GM12878 (cell line): ENCODE measurements around the gene ATP2A3. TPM values are rescaled to one million over a fixed set of nuclear protein-coding genes. Genes with fewer than 3 reads are reported as not detected.

ENCODE experiments used
- ATAC-seq: fragments of 200-7000 bp; cut with Tn5 transposase; 3 replicates; pipeline ENCODE4 v1.9.1; 2020; ENCODE audit warnings: mild to moderate bottlenecking, moderate library complexity
- BruUV-seq: library from RNA; stranded (reverse); fragments of 400-500 nt; replicated peaks from 2 replicates; lab custom pipeline; 2021; lab: Mats Ljungman, UMichigan
- CTCF ChIA-PET: fragments of 300-600 bp; sonication (Branson Sonifier 250); formaldehyde crosslinking; extraction: SDS; loops from one replicate; lab custom pipeline; 2021; ENCODE audit warnings: inconsistent platforms; lab: Yijun Ruan, JAX
- POLR2A ChIA-PET: fragments of 350-600 bp; formaldehyde crosslinking; extraction: SDS; loops from one replicate; lab custom pipeline; 2021; ENCODE audit warnings: inconsistent platforms; lab: Charles Lee
- RAD21 ChIA-PET: fragments of 300-600 bp; sonication (Branson Sonifier 250); formaldehyde crosslinking; loops from one replicate; lab custom pipeline; 2023; ENCODE audit warnings: antibody characterized with exemption; ENCODE audit not compliant: unreplicated experiment; lab: Charles Lee
- SMC1A ChIA-PET: fragments of 300-600 bp; sonication (Branson Sonifier 250); formaldehyde crosslinking; loops from one replicate; lab custom pipeline; 2023; ENCODE audit not compliant: unreplicated experiment, uncharacterized antibody; lab: Charles Lee
- DNase-seq: peaks from one replicate; pipeline ENCODE4 v3.0.0-alpha.2; 2011; ENCODE audit warnings: low read depth, low spot score
- FAIRE-seq: peaks from 3 replicates; lab custom pipeline; 2011; peaks lifted over from hg19 to GRCh38; lab: Jason Lieb, UNC
- H2AFZ ChIP-seq: 2 replicates; pipeline ENCODE4 v1.6.0; 2011; ENCODE audit warnings: low read depth, low read length, control low read depth; ENCODE audit not compliant: control insufficient read depth
- H3K27ac ChIP-seq: 2 replicates; pipeline ENCODE4 v1.5.1; 2011; ENCODE audit warnings: control low read depth; ENCODE audit not compliant: control insufficient read depth, insufficient read depth
- H3K27me3 ChIP-seq, 2 experiments: replicated peaks in 1 of 2; 2 replicates each; pipeline versions ENCODE4 v1.6.0 to v1.6.1; 2011; ENCODE audit warnings: low read length in 1 of 2; ENCODE audit not compliant: control insufficient read depth in 2 of 2, insufficient read depth in 2 of 2
- H3K36me3 ChIP-seq, 2 experiments: 2 replicates each; pipeline ENCODE4 v1.5.1; 2011; ENCODE audit warnings: low read length in 1 of 2; ENCODE audit not compliant: control insufficient read depth in 2 of 2, insufficient read depth in 2 of 2
- H3K4me1 ChIP-seq: 2 replicates; pipeline ENCODE4 v1.6.1; 2011; ENCODE audit warnings: mild to moderate bottlenecking, low read length, moderate library complexity, mixed read lengths; ENCODE audit not compliant: control insufficient read depth, insufficient read depth
- H3K4me2 ChIP-seq: 2 replicates; pipeline ENCODE4 v1.6.0; 2011; ENCODE audit warnings: control low read depth; ENCODE audit not compliant: control insufficient read depth, insufficient read depth
- H3K4me3 ChIP-seq: fragments of 200-600 bp; sonication (generic); 2 replicates; pipeline ENCODE4 v1.5.1; 2016
- H3K79me2 ChIP-seq: 2 replicates; pipeline ENCODE4 v1.6.0; 2011; ENCODE audit warnings: low read length; ENCODE audit not compliant: control insufficient read depth, insufficient read depth
- H3K9ac ChIP-seq: 2 replicates; pipeline ENCODE4 v1.8.0; 2011; ENCODE audit warnings: low read length, control low read depth, mixed read lengths; ENCODE audit not compliant: control insufficient read depth, insufficient read depth
- H3K9me3 ChIP-seq: replicated peaks from 3 replicates; pipeline ENCODE4 v1.5.1; 2011; ENCODE audit warnings: mild to moderate bottlenecking, low read length; ENCODE audit not compliant: control insufficient read depth, insufficient read depth
- H4K20me1 ChIP-seq: 2 replicates; pipeline ENCODE4 v1.6.0; 2011; ENCODE audit not compliant: control insufficient read depth, insufficient read depth
- BHLHE40 ChIP-seq, 2 experiments: fragments of 450-650 bp in 1 of 2; IDR thresholded peaks; 2 replicates each; pipeline ENCODE4 v1.6.1; 2011 to 2017; ENCODE audit warnings: low read depth in 2 of 2, borderline replicate concordance in 1 of 2, improper control_type of control experiment in 1 of 2, low read length in 1 of 2, mild to moderate bottlenecking in 1 of 2
- NFXL1 ChIP-seq: fragments of 450-650 bp; IDR thresholded peaks from 2 replicates; pipeline ENCODE4 v1.6.1; 2017; ENCODE audit warnings: antibody characterized with exemption, mild to moderate bottlenecking, borderline replicate concordance
- PAX5 ChIP-seq: IDR thresholded peaks from 2 replicates; pipeline ENCODE4 v1.6.1; 2011; ENCODE audit warnings: low read depth, low read length, borderline replicate concordance
- WGBS: methylation state at CpG from one replicate; pipeline ENCODE4 v1.1.6; 2016; ENCODE audit warnings: low lambda C conversion rate; ENCODE audit not compliant: insufficient replicate concordance, insufficient coverage; ENCODE audit errors: missing lambda C conversion rate; 5-methylcytosine and 5-hydroxymethylcytosine counted together
- in situ Hi-C: fragments of 300-500 bp; cut with MboI; formaldehyde crosslinking; loops from 9 replicates; pipeline ENCODE4 v1.14.3; 2018; ENCODE audit warnings: mixed read lengths
- intact Hi-C: fragments of 100-400 bp; cut with micrococcal nuclease; formaldehyde crosslinking; loops from one replicate; pipeline ENCODE4 v1.14.2; 2022; ENCODE audit not compliant: unreplicated experiment
- polyA plus RNA-seq, 11 experiments: library from polyadenylated mRNA; depleted of rRNA in 4 of 11; unstranded in 6 of 11; stranded (reverse) in 5 of 11; fragments of >200 nt; fragmentation: Nextera tagmentation in 4 of 11; fragmentation: Illumina TruSeq in 1 of 11; extraction: Ambion mirVana in 4 of 11; extraction: Trizol in 1 of 11; gene quantifications; 1 replicate in 1 of 11; 2 replicates in 10 of 11; pipeline versions ENCODE4 v1.2.1 to v1.2.3, GENCODE V29; 2011 to 2016; ENCODE audit warnings: inconsistent platforms in 2 of 11, missing spikeins in 2 of 11, low read depth in 1 of 11
- total RNA-seq, 4 experiments: library from RNA; depleted of rRNA in 3 of 4; stranded (reverse); fragments of >200 nt in 3 of 4; fragmentation: Illumina TruSeq in 1 of 4; extraction: Trizol in 1 of 4; gene quantifications; 2 replicates each; pipeline versions ENCODE4 v1.2.1 to v1.2.3, GENCODE V29; 2013 to 2021
- TF ChIP-seq, protein P1 (sequence below): fragments of 450-650 bp; formaldehyde crosslinking; IDR thresholded peaks from 2 replicates; pipeline ENCODE4 v1.5.0; 2022; ENCODE audit warnings: mild to moderate bottlenecking, missing genetic modification characterization
- TF ChIP-seq, protein P2 (sequence below): fragments of 450-650 bp; IDR thresholded peaks from 2 replicates; pipeline ENCODE4 v1.6.1; 2017; ENCODE audit warnings: mild to moderate bottlenecking, moderate library complexity

Gene ATP2A3
- total and polyA plus RNA-seq, 10 of the 15 experiments (the other 5 are each of a cell fraction or from before 2014, with no cell fraction given) = 1.0 to 99.2 (median 37.9) TPM

DNA sequence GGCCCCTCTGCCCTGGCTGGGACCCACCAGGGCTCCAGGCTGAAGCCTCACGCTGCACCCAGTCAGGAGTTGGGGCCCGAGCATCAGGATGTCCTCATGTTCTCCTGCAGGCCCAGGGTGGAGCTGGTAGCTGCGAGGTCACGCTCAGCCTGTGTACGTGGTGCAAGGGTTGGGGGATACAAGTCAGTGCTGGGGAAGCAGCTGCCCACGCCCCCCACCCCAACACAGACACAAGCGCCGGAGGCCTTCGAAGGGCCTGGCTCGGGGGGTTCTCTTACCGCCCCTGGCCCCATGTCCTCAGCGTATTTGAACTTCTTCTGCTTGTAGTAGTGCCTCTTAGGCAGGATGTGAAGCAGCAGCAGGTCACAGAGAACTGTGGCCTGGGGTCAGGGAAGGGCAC lies 66.5 kb downstream of the ATP2A3 start:
- no peak for TF ChIP-seq NFXL1
- TF ChIP-seq, protein P1, sequence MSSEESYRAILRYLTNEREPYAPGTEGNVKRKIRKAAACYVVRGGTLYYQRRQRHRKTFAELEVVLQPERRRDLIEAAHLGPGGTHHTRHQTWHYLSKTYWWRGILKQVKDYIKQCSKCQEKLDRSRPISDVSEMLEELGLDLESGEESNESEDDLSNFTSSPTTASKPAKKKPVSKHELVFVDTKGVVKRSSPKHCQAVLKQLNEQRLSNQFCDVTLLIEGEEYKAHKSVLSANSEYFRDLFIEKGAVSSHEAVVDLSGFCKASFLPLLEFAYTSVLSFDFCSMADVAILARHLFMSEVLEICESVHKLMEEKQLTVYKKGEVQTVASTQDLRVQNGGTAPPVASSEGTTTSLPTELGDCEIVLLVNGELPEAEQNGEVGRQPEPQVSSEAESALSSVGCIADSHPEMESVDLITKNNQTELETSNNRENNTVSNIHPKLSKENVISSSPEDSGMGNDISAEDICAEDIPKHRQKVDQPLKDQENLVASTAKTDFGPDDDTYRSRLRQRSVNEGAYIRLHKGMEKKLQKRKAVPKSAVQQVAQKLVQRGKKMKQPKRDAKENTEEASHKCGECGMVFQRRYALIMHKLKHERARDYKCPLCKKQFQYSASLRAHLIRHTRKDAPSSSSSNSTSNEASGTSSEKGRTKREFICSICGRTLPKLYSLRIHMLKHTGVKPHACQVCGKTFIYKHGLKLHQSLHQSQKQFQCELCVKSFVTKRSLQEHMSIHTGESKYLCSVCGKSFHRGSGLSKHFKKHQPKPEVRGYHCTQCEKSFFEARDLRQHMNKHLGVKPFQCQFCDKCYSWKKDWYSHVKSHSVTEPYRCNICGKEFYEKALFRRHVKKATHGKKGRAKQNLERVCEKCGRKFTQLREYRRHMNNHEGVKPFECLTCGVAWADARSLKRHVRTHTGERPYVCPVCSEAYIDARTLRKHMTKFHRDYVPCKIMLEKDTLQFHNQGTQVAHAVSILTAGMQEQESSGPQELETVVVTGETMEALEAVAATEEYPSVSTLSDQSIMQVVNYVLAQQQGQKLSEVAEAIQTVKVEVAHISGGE (CRISPR knock-in tag) = no peak
- Histone ChIP-seq H4K20me1 (no peaks in the 10 kb centered on the region), H3K4me3 (no peak overlapping the region), H3K4me2 (no peak overlapping the region), H3K36me3 (no peaks in the 10 kb centered on the region), H3K27me3 (no peaks in the 10 kb centered on the region), H3K79me2 (no peaks in the 10 kb centered on the region), H3K9me3 (no peaks in the 10 kb centered on the region), H3K9ac (no peak overlapping the region), H3K27ac (no peak overlapping the region), H2AFZ (no peak overlapping the region), H3K4me1 (peaks cover 3% of the 10 kb centered on the region; the same call in 1 of the 2 replicates)
- POLR2A ChIA-PET = no interaction called here
- no TSS peak for BruUV-seq
- in situ Hi-C loops = no loop called here
- SMC1A ChIA-PET = no interaction called here
- DNase-seq = no peak
- RAD21 ChIA-PET = interaction anchor here (1.0 kb wide), 1 partner anchor 16 kb away, joined by 3 read pairs; no protein-coding TSS in a partner anchor
- WGBS = 70% methylated on average over 12 of the region's 12 CpGs
- intact Hi-C loops = no loop called here
- no peak for ATAC-seq
- no peak for FAIRE-seq
- CTCF ChIA-PET = interaction anchor here (1.4 to 1.5 kb wide), 2 partner anchors 16 to 53 kb away, joined by 5 read pairs; partner anchors contain the start of gene NCBP3

DNA sequence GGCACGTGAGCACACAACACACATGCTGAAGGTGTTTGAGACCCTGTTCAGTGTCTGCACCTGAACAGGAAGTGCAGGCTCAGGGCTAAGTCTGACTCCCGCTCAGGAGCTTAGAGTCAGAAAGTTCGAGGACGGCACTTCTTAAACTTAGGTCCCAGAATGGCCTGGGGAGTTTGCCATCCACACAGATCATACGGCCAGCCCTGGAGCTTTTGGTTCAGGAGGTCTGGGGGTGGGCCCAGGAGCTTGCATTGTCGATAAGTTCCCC lies 67.3 kb downstream of the ATP2A3 start:
- WGBS = 50% methylated on average over 6 of the region's 6 CpGs
- H3K27ac ChIP-seq = no peak overlapping the region
- intact Hi-C loops = no loop called here
- no peaks in the 10 kb centered on the region for H3K36me3 ChIP-seq
- FAIRE-seq (no peak), ATAC-seq (no peak)
- H3K9me3 ChIP-seq = no peaks in the 10 kb centered on the region
- no peaks in the 10 kb centered on the region for H3K79me2 ChIP-seq
- H3K4me2 ChIP-seq = no peak overlapping the region
- ChIA-PET RAD21 (interaction anchor here (0.6 to 1.0 kb wide), 2 partner anchors 17 to 185 kb away, joined by 3 to 5 read pairs; no protein-coding TSS in a partner anchor), CTCF (interaction anchor here (0.9 to 1.5 kb wide), 3 partner anchors 17 to 138 kb away, joined by 3 to 5 read pairs (median 5); partner anchors contain the start of gene NCBP3), SMC1A (no interaction called here)
- no peaks in the 10 kb centered on the region for H3K27me3 ChIP-seq
- in situ Hi-C loops = no loop called here
- no peak overlapping the region for H3K4me3 ChIP-seq
- TF ChIP-seq, protein P2, sequence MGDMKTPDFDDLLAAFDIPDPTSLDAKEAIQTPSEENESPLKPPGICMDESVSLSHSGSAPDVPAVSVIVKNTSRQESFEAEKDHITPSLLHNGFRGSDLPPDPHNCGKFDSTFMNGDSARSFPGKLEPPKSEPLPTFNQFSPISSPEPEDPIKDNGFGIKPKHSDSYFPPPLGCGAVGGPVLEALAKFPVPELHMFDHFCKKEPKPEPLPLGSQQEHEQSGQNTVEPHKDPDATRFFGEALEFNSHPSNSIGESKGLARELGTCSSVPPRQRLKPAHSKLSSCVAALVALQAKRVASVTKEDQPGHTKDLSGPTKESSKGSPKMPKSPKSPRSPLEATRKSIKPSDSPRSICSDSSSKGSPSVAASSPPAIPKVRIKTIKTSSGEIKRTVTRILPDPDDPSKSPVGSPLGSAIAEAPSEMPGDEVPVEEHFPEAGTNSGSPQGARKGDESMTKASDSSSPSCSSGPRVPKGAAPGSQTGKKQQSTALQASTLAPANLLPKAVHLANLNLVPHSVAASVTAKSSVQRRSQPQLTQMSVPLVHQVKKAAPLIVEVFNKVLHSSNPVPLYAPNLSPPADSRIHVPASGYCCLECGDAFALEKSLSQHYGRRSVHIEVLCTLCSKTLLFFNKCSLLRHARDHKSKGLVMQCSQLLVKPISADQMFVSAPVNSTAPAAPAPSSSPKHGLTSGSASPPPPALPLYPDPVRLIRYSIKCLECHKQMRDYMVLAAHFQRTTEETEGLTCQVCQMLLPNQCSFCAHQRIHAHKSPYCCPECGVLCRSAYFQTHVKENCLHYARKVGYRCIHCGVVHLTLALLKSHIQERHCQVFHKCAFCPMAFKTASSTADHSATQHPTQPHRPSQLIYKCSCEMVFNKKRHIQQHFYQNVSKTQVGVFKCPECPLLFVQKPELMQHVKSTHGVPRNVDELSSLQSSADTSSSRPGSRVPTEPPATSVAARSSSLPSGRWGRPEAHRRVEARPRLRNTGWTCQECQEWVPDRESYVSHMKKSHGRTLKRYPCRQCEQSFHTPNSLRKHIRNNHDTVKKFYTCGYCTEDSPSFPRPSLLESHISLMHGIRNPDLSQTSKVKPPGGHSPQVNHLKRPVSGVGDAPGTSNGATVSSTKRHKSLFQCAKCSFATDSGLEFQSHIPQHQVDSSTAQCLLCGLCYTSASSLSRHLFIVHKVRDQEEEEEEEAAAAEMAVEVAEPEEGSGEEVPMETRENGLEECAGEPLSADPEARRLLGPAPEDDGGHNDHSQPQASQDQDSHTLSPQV = no peak
- TF ChIP-seq PAX5 = no peak
- TF ChIP-seq BHLHE40 (IDR thresholded peaks at IDR 0.05; ENCODE audit: borderline replicate concordance in 1 of 2, low read depth in 2 of 2, low read length in 1 of 2) = peak in 1 of 2 experiments; percentile 35; a peak in 1 of 4 replicates
- TF ChIP-seq, all 136 proteins: peak for 1
- H3K4me1 ChIP-seq = peaks cover 3% of the 10 kb centered on the region
- H3K9ac ChIP-seq = no peak overlapping the region
- no peak overlapping the region for H2AFZ ChIP-seq
- POLR2A ChIA-PET = interaction anchor here (0.7 kb wide), 1 partner anchor 14 kb away, joined by 5 read pairs; no protein-coding TSS in a partner anchor
- no peaks in the 10 kb centered on the region for H4K20me1 ChIP-seq
- no peak for DNase-seq
- BruUV-seq = no TSS peak
